HG02885 (cell line): ENCODE results near the gene PRDM16.
"Not testable (repeated sequence)": the region's sequence is repeated elsewhere in the genome, so short reads cannot be mapped to it uniquely, and the experiment has no call there.

Experiments
- ATAC-seq: cut with Tn5 transposase; IDR thresholded peaks from one replicate; pipeline ENCODE4 v1.9.1; 2021; ENCODE audit warnings: mild to moderate bottlenecking; ENCODE audit not compliant: unreplicated experiment, poor library complexity

Gene PRDM16

DNA sequence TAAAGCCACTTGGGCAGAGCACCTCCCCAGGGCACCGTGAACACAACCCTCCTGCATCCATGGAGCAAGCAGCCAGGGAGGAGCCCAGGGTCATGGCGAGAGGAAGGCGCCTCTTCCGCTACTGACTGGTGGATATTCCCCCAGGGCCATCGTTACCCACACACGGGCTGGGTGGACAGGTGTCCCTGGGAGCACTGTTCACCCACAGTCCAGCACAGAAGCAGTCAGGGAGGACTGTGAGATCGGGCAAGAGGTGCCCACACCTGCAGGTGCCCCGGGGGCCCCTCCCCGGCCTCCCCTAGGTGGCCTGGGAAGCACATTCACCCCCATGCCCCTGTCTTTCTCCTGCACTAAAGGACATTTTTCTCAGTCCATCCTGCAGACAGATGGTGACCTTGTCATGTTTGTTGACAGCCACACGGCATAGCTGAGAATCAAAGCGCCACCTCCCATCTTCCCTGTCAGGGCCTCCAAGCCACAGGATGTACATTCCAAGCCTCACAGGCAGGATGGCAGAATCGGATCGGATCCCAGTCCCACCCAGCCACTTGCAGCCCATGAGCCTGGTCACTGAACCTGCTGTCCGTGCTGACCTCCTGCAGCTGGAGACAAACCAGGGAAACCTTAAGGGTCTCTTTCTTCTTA lies 160.2 kb downstream of the PRDM16 start:
- ATAC-seq, result no peak

DNA sequence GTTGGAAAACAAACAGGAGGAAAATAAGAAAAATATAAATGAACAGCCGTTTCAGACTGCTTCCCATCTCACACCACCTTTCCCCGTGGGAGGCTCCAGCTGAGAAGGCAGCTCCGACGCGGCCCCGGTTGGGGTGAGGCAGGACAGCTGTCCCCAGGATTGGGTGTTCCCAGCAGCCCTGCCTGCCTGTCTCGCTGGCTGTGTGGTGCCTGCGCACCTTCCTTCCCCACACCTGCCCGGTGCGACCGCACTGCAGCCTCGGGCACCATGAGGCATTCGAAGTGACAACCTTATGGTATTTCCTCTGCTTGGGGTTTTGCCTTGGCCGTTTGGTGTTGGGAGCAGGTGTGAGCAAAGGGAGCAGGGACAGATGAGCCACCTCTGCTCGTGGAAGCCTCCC lies 161.6 kb downstream of the PRDM16 start:
- ATAC-seq, result no peak

DNA sequence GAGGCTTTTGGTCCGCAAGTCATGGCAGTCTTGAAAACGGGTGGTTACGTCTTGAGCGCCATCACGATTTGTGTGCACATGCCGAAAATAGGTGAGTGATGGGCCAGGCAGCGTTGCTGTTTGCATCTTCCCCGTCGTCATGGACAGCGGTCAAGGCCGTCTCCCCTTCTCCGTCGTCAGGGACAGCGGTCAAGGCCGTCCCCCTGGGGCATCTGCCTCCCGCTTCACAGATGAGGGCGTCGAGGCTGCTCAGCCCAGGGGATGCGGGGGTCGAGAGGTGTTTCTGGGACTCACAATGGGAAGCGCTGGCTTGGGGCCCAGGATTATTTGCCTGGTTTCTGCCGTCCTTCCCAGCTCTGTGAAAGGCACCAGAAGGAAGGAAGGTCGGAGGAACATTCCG lies 162.2 kb downstream of the PRDM16 start:
- no peak for ATAC-seq

DNA sequence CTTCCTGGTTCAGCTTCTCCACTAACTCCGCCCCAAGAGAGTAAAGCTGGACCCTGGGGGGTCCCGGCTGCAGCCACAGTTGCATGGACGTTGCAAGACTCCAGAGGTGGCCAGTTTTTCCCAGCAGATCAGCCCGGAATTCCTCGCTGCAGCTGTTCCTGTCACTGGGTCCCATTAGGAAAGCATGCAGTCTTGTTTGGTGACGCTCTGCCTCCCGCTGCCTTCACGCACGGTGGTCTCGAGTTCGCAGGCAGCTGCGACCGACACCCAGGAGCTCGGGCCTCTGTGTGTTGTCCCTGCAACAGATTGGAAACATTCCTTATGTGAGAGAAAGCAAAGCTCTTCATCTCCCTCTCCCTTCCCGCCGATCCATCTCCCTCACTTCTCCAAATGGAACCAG lies 162.8 kb downstream of the PRDM16 start:
- no peak for ATAC-seq

DNA sequence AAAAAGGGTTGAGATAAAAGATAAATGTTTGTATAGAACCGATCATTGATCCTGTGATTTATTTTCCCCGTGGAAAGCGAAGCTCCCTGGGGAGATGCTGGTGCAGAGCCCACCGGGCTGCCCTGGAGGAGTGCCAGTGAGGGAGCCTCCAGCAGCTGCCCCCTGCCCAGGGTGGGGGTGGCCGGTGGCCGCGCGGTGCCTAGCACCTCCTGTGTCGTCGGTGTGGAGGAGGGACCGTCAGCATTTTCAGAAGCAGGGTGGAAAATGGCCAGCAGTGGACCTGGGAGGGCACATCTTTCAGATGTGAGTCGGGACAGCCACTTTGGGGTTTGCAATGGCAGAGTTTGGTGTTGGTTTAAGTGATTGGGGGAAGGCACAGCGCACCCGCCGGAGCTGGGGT lies 164.0 kb downstream of the PRDM16 start:
- no peak for ATAC-seq

DNA sequence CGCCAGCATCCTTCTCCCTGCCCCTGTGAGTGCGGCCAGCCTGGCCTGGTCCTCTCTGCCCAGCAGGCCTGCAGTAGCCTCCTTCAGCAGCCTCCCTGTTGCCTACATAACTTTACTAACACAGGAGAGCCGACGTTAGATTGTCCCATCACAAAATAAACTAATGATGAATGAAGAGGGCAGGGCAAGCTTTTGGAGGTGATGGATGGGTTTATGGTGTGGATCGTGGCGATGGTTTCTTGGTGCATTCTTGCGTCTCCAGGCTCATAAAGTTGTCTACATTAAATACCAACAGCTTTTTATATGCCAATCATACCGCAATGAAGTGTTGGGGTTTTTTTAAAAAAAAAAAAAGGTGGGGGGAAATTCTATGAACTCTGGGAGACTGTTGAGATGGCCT lies 164.5 kb downstream of the PRDM16 start:
- no peak for ATAC-seq

DNA sequence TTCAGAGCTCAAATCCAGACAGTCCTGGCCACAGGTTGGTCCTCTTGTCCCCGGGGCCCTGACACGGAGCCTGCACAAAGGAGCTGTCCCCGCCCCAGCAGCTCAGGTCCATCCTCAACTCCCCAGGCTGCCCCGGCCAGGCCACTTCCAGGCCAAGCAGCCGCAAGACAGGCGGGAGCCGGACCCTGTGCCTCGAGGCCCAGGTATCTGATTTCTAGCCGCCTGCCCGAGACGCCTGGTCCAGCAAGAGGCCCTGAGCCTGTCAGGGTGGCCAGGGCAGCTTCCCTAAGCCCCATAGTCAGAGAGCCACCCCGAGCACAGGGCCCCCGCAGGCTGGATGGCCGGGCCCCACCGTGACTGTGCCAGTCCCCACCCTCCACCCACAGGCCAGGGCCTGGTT lies 165.3 kb downstream of the PRDM16 start:
- ATAC-seq, result no peak

DNA sequence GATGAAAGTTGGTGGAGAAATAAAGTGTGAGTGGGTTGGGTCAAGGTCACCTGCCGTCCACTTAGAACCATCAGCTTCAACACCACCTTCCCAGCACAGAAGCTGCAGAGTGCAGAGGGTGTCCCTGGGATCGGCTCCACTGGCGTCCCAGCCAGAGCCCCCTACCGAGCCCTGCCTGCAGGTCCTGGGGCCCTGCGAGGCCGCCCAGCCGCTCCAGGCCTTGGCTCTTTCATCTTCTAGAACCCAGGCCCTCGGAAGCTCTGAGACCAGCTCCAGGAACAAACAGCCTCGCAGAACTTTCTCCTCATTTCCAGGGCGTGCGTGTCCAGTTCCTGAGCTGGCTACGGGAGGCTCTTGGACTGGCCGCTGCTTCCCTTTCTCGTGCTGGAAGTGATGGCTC lies 166.0 kb downstream of the PRDM16 start:
- ATAC-seq, result no peak

DNA sequence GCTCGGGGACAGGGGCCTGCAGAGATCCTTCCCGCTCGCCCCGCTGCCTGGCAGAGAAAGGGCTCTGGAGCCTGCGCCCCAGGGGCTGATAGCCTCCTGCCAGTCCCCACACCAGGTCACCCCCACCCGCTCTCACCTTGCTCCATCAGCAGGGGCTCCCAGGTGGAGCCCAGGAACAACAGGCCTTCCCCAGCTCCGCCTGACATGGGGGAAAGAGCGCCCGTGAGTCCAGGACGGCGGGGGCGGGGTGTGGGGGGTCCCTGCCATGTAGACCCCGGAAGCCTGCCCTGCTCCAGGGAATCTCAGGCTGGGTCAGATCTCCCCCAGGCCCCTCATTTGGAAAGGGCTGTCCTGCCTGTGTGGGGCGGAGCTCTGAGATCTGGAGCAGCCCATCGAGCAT lies 166.5 kb downstream of the PRDM16 start:
- ATAC-seq, result no peak

DNA sequence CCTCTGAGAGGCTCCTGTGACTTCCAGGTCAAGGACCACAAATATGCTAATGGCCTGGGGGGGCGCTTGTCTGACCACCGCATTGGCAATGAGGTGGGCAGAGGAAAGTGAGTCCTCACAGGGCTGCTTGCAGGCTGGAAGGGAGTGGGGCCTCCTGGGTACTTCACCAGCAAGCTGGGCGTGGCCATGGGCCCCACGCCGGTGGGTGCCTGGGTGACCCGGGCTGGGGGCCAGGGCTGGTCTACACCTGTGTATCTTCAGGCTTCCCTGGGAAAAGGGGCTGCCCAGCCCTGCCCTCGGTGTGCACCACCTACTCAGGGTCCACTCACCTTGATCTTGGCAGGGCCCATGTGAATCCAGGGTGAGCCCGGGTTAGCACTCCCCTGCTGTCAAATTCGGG lies 167.4 kb downstream of the PRDM16 start:
- no peak for ATAC-seq

DNA sequence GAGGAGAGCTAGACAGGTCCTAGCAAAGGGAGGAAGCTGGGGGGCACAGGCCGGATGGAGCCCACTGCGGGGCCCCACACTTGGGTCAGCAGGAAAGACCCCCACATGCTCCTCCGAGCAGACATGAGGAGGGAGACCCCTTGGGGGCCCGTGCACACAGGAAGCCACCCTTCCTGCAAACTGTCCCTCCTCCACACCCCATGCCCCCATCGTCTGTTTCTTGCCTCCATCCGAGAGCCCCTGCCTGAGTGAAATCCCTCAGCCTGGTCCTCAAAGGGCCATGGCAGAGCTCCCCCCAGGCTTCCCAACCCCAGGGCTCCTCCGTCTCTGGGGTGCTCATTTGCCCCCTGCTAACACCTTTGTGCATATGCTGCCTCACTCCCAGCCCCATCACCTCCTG lies 168.0 kb downstream of the PRDM16 start:
- ATAC-seq, result no peak

DNA sequence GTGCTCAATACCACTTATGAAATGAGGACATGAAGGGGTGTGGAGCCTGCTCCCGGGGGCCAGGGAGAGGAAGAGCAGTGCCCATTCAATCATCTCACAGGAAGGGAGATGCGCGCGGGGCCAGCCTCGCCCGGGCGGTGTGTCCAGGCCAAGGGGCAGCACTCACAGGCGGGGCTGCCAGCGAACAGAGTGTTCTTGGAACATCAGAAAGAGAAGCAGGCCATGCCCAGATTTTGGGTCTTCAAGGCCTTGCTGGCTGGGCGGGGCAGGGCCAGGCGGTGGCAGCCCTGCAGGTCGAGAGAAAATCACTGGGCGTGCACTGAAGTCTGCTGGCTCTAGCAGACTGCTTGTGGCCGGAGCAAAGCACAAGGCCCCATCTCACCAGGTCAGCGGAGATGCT lies 168.6 kb downstream of the PRDM16 start:
- ATAC-seq, result no peak

DNA sequence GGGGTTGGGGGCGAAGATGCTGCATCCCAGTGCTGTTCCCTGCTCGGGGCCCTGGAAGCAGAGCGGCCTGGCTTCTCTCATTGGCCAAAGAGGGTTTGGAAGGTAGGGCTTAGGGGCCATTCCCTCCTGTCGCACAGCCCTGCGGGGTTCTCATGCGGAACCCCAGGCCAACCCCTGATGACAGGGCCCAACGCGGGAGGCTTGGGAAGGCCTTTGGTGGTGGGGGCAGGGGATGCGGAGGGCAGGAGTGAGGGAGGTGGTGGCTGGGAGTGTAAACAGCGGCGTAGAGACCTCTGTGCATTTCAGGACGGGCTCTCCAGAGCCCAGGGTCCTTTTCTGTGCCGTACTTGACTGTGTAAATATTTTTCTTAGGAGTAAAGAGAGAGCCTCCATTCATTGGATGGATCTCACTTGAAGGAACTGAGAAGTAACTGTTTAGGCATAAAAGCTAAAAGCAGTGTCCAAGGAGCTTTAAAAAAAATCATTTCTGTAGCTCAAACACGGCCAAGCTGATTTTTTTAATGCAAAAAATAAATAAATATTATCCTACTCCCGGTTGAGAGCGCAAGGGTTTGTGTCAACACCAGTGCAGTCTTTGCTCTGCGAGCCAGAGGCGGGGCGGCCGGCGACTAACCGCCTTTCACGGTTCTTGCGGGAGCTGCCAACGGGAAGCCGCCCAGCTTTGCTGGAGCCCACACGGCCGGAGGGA lies 169.1 kb downstream of the PRDM16 start:
- no peak for ATAC-seq

DNA sequence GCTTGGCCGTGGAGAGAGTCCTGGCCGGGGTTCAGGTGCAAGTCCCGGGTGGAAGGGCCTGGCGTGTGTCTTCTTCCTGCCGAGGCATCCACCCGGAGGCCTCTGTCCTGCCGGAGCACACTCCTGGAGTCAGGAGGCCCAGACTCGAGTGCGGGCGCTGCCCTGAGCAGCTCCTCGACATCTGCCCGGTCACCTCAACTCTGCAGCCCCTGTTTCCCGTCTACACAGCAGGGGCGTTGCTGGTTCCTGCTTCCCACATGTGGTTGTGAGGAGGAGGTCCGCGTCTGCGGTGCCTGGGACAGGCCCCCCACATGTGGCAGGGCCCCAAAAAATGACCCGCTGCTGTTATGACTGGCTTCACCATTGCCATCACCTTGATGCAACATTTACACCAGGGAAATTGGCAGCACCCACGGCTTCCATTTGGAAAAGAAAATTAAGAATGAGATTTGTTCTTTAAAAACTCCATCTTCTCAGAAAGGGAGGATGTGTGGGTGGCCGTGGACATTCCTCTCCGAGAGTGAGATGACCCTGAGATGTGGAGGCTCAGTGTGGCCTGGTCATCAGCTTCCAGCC lies 169.8 kb downstream of the PRDM16 start:
- no peak for ATAC-seq

DNA sequence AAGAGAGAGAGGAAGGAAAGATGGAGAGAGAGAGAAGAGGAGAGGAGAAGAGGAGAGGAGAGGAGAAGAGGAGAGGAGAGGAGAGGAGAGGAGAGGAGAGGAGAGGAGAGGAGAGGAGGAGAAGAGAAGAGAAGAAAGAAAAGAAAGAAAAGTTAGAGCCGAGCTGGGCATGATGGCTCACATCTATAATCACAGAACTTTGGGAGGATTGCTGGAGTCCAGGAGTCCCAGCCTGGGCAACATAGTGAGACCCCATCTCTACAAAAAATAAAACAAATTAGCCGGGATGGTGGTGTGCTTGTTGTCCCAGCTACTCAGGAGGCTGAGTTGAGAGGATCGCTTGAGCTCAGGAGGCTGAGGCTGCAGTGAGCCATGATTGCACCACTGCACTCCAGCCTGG lies 171.0 kb downstream of the PRDM16 start:
- ATAC-seq, result not testable (repeated sequence)

DNA sequence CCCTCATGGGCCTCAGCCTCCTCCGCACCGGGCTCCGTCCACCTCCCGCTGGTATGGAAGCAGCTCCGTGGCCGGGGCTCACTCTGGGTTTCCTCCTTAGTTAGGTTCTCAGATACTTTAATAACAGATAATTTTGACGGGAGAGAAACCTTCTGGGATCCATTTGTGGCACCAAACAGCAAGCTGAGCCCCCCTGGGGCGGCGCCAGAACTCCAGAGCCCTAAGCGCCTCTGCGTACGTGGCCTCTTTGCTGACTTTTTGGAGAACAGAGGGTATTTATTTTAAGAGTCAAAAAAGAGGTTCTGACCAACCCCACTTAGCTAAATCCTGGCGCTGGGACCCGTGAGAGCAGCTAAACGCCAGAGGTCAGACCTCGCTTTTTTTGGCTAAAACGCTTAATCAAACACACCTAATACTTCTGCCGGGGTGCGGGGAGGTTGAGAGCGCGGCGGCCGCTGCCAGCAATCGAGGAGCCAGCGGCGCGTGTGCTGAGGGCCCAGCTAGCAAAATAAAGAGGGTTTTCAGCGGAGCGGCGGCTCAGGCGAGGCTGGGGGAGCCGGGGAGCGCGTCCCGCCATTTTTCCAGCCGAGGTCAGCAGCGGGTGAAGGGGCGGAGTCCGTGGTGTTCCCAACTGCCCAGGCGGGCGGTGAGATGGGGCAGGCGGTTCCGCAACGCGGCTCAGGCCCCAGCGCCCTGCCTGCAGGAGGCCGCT lies 171.7 kb downstream of the PRDM16 start:
- no peak for ATAC-seq

DNA sequence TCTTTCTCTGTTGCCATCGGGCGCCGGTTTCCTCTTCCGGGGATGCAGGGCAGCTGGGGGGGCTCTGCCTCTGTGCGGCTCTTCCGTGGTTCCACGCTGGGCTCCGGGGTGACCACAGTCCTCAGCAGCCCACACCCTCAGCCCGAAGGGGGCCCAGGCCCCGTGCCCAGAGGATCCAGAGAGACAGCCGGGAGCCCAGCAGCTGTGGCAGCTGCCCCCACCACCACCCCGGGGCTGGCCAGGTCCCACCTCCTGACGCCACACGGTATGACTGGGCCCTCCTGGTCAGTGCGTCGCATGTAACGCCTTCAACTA lies 172.2 kb downstream of the PRDM16 start:
- ATAC-seq, result no peak

DNA sequence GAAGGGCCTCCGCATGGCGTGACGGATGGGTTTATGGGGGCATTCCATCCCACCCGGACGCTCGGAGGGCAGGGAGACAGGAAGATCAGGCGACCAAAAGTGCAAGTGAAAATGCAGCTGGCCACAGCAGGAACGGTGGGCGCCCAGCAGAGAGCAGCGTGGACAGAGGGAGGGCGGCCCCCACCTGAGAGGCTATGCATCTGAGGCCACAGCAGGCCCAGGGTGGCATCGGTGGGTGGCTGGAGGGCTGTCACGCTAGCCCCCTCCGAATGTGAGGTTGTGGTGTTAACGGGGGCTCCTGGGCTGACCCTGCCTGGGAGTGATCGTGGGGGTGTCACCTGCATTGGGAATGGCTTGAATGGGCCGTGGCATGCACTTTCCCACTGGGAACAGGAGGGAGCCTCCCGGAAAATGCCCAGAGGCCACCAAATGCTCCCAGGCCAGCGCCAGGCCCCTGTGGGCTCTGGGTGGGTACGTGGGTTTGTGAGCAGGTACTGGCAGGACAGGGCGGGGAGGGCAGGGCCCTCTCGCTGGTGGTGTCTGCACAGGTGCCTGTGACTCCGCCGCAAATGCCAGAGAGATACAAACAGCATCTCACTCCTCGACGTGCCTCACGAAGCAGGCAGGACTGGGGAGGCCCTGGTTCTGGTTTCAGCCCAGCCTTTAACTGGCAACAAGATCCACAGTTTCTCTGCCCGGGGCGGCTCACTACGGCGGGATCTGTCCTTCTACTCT lies 172.8 kb downstream of the PRDM16 start:
- no peak for ATAC-seq

DNA sequence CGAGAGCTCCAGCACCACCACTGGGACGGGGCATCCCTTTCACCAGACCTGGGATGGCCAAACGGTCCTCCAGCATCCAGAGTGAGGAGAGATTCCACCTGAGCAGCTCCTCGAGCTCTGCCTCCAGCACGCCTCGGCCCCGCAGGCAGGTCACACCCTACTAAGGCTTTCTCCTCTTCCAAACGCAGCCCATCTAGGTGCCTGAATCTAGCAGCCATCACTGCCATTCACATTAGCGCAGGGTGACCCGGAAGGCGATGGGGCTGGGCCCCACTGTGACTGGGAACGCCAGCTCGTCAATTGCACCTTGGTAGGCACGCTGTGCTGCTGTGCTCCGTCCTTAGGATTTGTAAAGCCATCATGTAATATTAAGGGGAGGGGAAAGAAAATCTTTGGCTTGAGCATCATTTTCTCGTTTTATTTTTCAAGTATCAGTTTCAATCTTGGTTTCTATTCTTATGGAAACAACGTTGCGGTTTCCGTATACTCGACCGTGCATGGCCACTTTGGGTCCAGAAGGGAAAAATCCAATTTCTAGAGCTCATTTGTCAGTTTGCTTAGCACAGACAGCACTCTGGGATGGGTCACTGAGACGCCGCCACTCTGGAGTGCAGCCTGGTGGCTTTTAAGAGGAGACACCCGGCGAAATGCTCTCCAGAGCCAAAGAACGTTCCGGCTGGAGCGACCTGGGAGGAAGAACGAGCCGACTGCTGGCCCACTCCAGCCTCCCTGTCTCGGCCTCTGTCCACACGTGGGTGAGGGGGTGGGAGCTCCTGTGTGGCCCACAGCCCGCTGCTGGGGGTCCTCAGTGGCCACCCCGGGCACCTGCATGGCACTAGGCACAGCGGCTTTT lies 173.6 kb downstream of the PRDM16 start:
- no peak for ATAC-seq

DNA sequence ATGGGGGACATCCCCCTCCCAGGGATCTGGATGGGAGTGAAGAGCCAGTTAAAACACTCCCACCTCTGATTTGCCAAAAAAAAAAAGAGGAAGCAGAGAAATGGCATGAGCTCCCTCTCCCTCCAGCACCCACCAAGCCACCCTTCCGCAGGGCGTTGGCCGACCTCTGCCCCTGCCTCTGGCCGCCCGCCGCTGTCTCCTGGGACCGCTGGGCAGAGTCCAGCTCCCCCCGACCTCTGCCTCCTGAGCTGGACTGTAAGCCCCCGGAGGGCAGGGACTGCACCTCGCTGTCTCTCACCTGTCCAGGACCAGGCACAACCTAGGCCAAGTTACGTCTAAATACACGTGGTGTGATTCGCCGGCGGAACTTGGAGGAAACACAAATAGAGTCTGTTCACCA lies 174.3 kb downstream of the PRDM16 start:
- no peak for ATAC-seq
